Jurkat, Clone E6-1 (cell line): ENCODE data around the gene PAPOLB.
A peak's percentile ranks its signal among the peaks of the same experiment; 100 is the strongest.

Experiments
- DNase-seq: peaks from one replicate; pipeline ENCODE4 v3.0.0-alpha.2; 2011; ENCODE audit warnings: low read depth, low spot score
- H3K4me3 ChIP-seq: 2 replicates; pipeline ENCODE4 v1.5.1; 2011; ENCODE audit warnings: mild to moderate bottlenecking, low read length, control low read depth, moderate library complexity

Gene PAPOLB

GRCh38 chr7:4850262-4850795, 11.5 kb downstream of the PAPOLB start:
- no peak overlapping the region for H3K4me3 ChIP-seq
- no peak for DNase-seq

- DNase-seq = peak; percentile 17
- H3K4me3 ChIP-seq = no peak overlapping the region
These were observed 12.4 kb downstream of the PAPOLB start for GRCh38 chr7:4849390-4849789.

- DNase-seq = no peak
- H3K4me3 ChIP-seq = no peak overlapping the region
These were observed 16.1 kb downstream of the PAPOLB start for GRCh38 chr7:4845740-4846142.

- H3K4me3 ChIP-seq = no peak overlapping the region
- no peak for DNase-seq
These were observed 19.3 kb downstream of the PAPOLB start for GRCh38 chr7:4842319-4843064.

GRCh38 chr7:4841836-4842235, 20.0 kb downstream of the PAPOLB start:
- no peak for DNase-seq
- no peak overlapping the region for H3K4me3 ChIP-seq

GRCh38 chr7:4841007-4841784, 20.6 kb downstream of the PAPOLB start:
- H3K4me3 ChIP-seq = no peak overlapping the region
- no peak for DNase-seq

- H3K4me3 ChIP-seq = no peak overlapping the region
- DNase-seq = no peak
These were observed 21.7 kb downstream of the PAPOLB start for GRCh38 chr7:4840079-4840501.

GRCh38 chr7:4838626-4839334, 23.1 kb downstream of the PAPOLB start:
- H3K4me3 ChIP-seq = no peak overlapping the region
- DNase-seq = no peak

- DNase-seq = no peak
- H3K4me3 ChIP-seq = no peak overlapping the region
These were observed 23.8 kb downstream of the PAPOLB start for GRCh38 chr7:4837803-4838625.

- H3K4me3 ChIP-seq = no peak overlapping the region
- no peak for DNase-seq
These were observed 24.6 kb downstream of the PAPOLB start for GRCh38 chr7:4837041-4837802.

GRCh38 chr7:4836206-4836661, 25.6 kb downstream of the PAPOLB start:
- no peak overlapping the region for H3K4me3 ChIP-seq

GRCh38 chr7:4835398-4836205, 26.2 kb downstream of the PAPOLB start:
- no peak overlapping the region for H3K4me3 ChIP-seq
- no peak for DNase-seq

More at GRCh38 chr7:4836206-4836661, 25.6 kb downstream of the PAPOLB start:
- no peak for DNase-seq

GRCh38 chr7:4834601-4835397, 27.0 kb downstream of the PAPOLB start:
- no peak overlapping the region for H3K4me3 ChIP-seq
- no peak for DNase-seq

GRCh38 chr7:4833691-4834600, 27.9 kb downstream of the PAPOLB start:
- DNase-seq = no peak
- H3K4me3 ChIP-seq = no peak overlapping the region

GRCh38 chr7:4833176-4833575, 28.7 kb downstream of the PAPOLB start:
- DNase-seq = no peak
- H3K4me3 ChIP-seq = no peak overlapping the region

GRCh38 chr7:4832711-4833110, 29.1 kb downstream of the PAPOLB start:
- no peak for DNase-seq

More at GRCh38 chr7:4832711-4833110, 29.1 kb downstream of the PAPOLB start:
- no peak overlapping the region for H3K4me3 ChIP-seq
